HG03045 (cell line): Measurements from ENCODE around the gene KLC1.
"Not testable (repeated sequence)": the region's sequence is repeated elsewhere in the genome, so short reads cannot be mapped to it uniquely, and the experiment has no call there.

Experiments used
- ATAC-seq: cut with Tn5 transposase; IDR thresholded peaks from one replicate; pipeline ENCODE4 v1.9.1; 2021; ENCODE audit warnings: mild to moderate bottlenecking, moderate library complexity; ENCODE audit not compliant: unreplicated experiment

Gene KLC1

DNA sequence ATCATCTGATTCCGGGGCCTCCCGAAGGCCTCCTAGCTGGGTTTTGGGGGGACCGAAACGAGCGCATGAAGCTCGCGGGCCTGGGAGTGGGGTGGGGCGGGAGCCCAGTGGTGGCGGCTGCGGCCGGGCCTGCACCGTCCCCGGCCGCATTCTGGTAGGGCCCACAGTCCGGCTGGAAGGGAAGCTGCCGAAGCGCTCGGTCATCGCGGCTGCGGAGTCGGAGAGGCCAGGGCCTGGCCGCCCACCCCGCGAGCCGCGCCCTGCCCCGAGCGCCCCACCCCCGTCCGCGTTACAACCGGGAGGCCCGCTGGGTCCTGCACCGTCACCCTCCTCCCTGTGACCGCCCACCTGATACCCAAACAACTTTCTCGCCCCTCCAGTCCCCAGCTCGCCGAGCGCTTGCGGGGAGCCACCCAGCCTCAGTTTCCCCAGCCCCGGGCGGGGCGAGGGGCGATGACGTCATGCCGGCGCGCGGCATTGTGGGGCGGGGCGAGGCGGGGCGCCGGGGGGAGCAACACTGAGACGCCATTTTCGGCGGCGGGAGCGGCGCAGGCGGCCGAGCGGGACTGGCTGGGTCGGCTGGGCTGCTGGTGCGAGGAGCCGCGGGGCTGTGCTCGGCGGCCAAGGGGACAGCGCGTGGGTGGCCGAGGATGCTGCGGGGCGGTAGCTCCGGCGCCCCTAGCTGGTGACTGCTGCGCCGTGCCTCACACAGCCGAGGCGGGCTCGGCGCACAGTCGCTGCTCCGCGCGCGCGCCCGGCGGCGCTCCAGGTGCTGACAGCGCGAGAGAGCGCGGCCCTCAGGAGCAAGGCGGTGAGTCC is at the start of gene KLC1:
KLC1 (plus strand) TSS at position 528 of the 819 bp plus-strand sequence. CDS start 25,354 bp downstream, outside the sequence.
- ATAC-seq, result peak; percentile 68

GRCh38 chr14:103581206-103581605 is 47.8 kb upstream of the KLC1 start:
- no peak for ATAC-seq

DNA sequence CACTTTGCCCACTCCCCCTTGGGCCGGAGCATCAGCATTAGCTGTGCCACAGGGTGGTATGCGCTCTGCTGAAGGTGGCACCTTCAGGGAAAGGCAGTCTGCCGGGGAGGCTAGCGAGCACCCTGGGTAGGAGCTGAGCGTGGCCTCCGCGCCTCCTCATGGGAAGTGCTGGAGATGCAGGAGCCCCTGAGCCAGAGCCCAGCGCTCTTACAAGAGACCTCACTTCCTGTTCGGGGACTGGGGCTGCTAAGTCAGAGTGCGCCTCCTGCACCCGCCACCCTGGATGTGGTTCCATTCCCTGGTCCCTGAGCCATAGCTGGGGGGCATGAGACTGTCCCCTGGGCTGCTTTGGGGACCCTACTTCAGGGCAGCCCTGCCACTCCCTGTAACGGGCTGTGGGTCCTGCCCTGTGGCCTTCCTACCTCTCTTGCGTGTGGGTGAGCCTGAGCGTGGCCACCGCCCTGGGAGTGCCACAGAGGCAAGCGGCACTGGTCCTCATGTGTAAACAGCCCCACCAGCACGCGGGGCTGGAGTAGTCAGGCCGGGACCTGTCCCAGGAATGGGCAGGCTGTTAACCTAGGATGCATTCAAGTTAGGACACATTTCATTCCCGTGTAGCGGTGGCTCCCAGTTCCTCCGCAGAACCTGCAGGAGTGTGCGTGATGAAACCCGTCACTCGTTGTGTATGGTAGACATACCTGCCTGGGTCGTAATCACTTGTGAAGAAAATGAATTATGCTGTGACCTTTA is 46.9 kb upstream of the KLC1 start:
- ATAC-seq, result no peak

GRCh38 chr14:103584326-103584915 is 44.6 kb upstream of the KLC1 start:
- no peak for ATAC-seq

DNA sequence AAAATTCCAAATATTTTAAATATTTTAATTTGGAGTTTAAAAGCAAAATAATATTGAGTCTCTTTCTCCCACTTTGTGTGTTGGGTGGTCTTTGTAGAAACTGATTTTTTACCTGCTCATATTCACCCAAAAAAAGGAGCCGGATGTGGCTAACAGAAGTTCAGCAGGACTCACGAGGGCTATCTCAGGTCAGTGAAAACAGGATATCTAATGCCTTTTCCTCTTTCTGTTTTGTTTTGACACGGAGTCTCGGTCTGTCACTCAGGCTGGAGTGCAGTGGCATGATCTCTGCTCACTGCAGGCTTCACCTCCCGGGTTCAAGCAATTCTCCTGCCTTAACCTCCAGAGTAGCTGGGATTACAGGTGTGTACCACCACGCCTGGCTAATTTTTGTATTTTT is 35.4 kb upstream of the KLC1 start:
- peak; percentile 68 for ATAC-seq

DNA sequence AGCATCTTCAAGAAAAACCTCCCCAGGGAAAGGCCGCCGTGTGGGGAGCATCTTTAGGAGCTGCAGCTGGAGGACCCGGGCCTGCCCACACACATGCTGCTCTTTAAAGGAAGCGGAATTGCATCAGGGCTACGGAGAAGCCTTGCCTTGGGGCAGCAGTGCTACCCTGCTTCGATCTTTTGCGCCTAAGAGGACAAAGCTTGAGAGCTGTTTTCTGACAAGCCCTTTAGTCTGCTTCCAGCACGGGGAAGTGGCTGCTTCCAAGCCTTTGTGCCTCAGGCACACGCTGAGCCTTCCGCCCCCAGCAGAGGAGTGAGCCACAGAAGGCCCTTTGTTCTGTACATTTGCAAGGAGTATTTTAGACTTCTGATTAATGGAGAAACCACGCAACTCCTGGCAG is 34.7 kb upstream of the KLC1 start:
- ATAC-seq, result no peak

DNA sequence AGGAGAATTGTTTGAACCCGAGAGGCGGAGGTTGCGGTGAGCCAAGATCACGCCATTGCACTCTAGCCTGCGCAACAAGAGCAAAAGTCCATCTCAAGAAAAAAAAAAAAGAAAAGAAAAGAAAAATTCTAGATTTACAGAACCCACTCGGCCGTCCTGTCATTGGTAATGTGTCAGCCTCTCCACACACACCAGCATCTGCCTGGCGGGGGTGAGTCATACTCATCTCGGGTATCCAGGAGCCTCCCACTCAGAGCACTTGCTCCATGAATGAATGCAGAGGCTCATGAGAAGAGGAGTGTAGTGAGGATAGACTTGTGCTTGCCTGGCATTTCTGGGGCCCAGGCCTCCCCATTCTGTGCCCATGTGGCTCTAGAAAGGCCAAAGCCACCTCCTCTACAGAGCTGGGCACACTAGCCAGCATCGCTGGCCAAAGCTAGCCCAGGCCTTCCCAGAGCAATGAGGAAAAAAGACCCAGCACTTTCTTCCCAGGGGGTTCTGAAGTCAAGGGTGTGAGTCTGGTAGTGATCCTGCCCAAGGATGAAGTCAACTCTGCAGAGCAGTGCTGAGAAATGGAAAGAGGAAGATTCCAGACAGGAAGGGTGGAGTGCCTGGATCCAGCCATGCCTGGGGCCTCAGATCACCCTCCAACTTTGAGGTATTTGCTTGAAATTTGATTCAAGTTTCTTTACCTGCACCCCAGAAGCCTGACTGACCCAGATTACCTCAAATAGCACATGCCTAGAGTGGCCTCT is 31.2 kb upstream of the KLC1 start:
- ATAC-seq, result no peak

GRCh38 chr14:103600503-103600902 is 28.5 kb upstream of the KLC1 start:
- no peak for ATAC-seq

GRCh38 chr14:103604620-103605019 is 24.4 kb upstream of the KLC1 start:
- ATAC-seq, result no peak

DNA sequence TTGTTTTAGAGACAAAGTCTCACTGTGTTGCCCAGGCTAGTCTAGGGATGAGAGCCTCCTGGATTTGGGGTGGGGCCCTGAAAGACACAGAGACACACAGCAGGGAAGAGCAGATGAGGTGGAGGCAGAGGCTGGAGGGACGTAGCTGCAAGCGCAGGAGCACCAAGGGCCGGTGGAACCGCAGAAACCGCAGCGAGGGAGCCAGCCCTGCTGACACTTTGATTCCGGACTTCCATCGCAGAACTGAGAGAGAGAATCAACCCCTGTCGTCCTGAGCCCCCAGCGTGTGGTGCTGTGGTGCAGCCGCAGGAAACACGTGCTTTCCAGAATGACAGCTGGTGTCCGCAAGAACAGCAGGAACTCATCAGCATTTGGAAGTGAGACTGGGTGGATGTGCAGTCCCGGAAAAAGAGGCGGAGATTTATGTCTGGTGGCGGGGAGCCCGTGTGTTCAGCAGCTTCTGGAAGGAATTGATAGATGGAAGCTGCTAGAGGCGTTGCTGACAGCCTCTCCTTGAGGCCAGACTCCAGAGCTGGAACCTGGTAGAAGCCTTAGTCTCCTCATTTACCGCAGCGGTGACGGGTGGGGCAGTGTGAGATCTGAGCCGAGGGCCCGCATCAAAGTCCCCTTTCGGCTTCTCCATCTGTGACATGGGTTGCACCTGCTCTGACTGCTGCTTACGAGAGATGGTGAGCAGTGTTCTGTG is 21.9 kb upstream of the KLC1 start:
- ATAC-seq, result peak; percentile 52

DNA sequence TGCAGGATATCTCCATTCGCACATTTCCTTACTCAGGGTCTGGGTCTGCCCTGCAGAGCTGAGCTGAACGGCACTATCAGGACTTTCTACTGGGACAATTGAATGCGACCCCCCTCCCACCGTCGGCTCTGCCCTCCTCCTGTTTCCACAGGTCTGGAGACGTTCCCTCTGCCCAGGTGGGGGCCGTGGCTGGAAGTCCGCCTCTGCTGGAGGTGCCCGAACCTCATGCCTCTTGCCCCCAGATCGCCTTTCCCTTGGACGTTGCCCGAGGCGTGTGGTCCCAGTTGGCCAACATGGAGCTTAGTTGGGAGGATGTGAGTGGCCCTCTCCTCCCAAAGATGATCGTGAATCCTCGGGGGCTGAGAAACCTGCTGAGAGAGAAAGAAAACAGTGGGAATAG is 21.2 kb upstream of the KLC1 start:
- ATAC-seq, result no peak

GRCh38 chr14:103609081-103609480 is 19.9 kb upstream of the KLC1 start:
- not testable (repeated sequence) for ATAC-seq

GRCh38 chr14:103611215-103611614 is 17.8 kb upstream of the KLC1 start:
- no peak for ATAC-seq

DNA sequence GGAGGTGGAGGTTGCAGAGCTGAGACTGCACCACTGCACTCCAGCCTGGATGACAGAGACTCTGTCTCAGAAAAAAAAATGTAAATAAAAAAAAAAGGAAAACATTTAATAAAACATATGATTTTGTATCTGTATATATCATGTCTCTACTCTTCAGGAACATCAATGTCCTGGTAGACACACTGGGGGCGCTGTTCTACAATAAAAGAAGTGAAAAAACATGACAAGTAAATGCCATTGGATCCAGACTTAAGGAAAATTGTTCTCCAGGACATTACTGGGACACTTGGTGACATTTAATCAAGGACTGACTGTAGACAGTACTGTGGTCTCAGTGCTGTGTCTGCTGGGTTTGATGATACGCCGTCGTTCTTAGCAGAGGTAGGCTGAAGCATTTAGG is 15.5 kb upstream of the KLC1 start:
- ATAC-seq, result no peak

- ATAC-seq, result no peak
Observed at GRCh38 chr14:103616635-103617300, 12.2 kb upstream of the KLC1 start.

DNA sequence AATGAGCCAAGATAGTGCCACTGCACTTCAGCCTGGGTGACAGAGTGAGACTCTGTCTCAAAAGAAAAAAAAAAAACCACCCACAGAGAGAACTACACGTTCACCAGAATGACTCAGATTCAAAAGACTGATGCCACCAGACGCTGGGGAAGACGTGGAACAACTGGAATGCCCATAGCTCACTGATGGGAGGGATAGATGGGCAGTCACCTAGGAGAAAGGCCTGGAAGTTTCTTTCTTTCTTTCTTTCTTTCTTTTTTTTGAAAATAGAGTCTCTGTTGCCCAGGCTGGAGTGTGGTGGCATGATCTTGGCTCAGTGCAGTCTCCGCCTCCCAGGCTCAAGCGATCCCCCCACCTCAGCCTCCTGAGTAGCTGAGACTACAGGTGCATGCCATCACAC is 10.0 kb upstream of the KLC1 start:
- ATAC-seq, result no peak

GRCh38 chr14:103621860-103622259 is 7.2 kb upstream of the KLC1 start:
- ATAC-seq, result no peak

DNA sequence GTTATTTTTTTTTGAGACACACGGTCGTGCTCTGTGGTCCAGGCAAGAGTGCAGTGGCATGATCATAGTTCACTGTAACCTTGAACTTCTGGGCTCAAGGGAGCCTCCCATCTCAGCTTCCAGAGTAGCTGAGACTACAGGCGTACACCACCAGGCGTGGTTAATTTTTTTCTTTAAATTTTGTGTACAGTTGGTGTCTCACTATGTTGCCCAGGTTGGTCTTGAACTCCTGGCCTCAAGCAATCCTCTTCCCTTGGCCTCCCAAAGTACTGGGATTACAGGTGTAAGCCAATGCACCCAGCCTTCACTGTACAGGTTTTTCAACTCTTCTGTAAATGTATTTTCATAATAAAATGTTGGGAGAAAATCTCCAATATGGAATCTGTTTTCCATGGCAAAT is 5.7 kb upstream of the KLC1 start:
- ATAC-seq, result no peak

DNA sequence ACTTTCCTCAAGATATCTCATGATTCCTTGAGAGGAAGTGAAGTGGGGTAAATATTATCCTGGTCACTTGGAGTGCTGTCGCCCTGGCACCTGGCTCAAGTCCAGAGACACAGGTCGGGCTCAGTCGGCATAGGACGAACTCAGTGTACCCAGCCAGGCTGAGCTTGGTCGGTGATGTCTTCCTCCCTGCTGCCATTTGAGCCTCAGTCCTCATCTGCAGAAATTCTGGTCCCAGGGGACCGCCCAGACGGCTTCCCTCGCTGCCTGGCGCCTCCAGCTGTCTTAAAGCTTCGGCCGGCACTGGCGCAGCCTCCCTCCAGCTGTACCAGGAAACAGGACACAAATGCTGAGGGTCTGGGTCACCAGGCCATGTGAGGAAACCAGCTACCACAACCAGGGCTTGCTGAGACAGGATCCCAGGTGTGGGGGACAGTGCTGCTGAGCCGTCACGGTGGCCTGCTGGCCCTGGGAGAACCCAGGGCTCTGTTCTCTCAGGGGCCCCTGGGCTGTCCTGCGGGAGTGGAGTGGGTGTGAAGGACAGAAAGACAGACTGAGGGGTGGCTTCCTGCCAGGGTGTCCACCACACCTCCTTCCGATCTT is 5.0 kb upstream of the KLC1 start:
- no peak for ATAC-seq

GRCh38 chr14:103624860-103625259 is 4.2 kb upstream of the KLC1 start:
- no peak for ATAC-seq
